CD4-positive, alpha-beta T cell (primary cell): ENCODE results near the gene OSBPL3. TPM values are rescaled to one million over a fixed set of nuclear protein-coding genes. Genes with fewer than 3 reads are reported as not detected.

Source experiments
- ATAC-seq: fragments of 200-7000 bp; cut with Tn5 transposase; one replicate; pipeline ENCODE4 v1.10.0; 2022; ENCODE audit warnings: mild to moderate bottlenecking; ENCODE audit not compliant: poor library complexity
- CTCF ChIA-PET: fragments of 350-600 bp; sonication (Branson Sonifier 250); formaldehyde crosslinking; loops from one replicate; lab custom pipeline; 2021; ENCODE audit warnings: antibody characterized with exemption, inconsistent platforms; lab: Charles Lee
- POLR2A ChIA-PET: fragments of 350-600 bp; sonication (Branson Sonifier 250); formaldehyde crosslinking; loops from one replicate; lab custom pipeline; 2021; ENCODE audit warnings: antibody characterized with exemption, inconsistent platforms; lab: Charles Lee
- DNase-seq, 14 experiments: peaks; one replicate each; pipeline ENCODE4 v3.0.0-alpha.2; 2013 to 2020; ENCODE audit warnings: mixed read lengths in 2 of 14
- H3K27ac ChIP-seq, 2 donors: one replicate each; pipeline versions ENCODE4 v1.5.1 to v1.7.0; 2013; ENCODE audit warnings: low read length in 2 of 2, low read depth in 1 of 2, mild to moderate bottlenecking in 1 of 2
- H3K27me3 ChIP-seq, 2 experiments: 1 replicate in 1 of 2; 2 replicates in 1 of 2; pipeline versions ENCODE4 v1.6.1 to v1.7.0; 2013; ENCODE audit warnings: low read length in 2 of 2, control low read depth in 1 of 2, mild to moderate bottlenecking in 1 of 2, moderate library complexity in 1 of 2; ENCODE audit not compliant: insufficient read depth in 2 of 2, control insufficient read depth in 1 of 2
- H3K36me3 ChIP-seq: one replicate; pipeline ENCODE4 v1.6.1; 2013; ENCODE audit warnings: low read length, control low read depth; ENCODE audit not compliant: insufficient read depth
- H3K4me1 ChIP-seq: one replicate; pipeline ENCODE4 v1.6.1; 2013; ENCODE audit warnings: low read length, control low read depth; ENCODE audit not compliant: insufficient read depth
- H3K4me3 ChIP-seq: one replicate; pipeline ENCODE4 v1.5.1; 2013; ENCODE audit warnings: mild to moderate bottlenecking, low read length, moderate library complexity
- H3K9me3 ChIP-seq, 2 experiments: 1 replicate in 1 of 2; 2 replicates in 1 of 2; pipeline versions ENCODE4 v1.6.1 to v1.7.0; 2013; ENCODE audit warnings: low read length in 2 of 2, mild to moderate bottlenecking in 2 of 2, control low read depth in 1 of 2, moderate library complexity in 1 of 2; ENCODE audit not compliant: control insufficient read depth in 1 of 2, insufficient read depth in 1 of 2
- H3K27ac Mint-ChIP-seq: one replicate; pipeline ENCODE4 v1.8.0; 2020; ENCODE audit warnings: mixed read lengths
- H3K27me3 Mint-ChIP-seq: one replicate; pipeline ENCODE4 v1.8.0; 2021; ENCODE audit warnings: mixed read lengths
- H3K36me3 Mint-ChIP-seq: one replicate; pipeline ENCODE4 v1.8.0; 2021; ENCODE audit warnings: low read depth, mixed read lengths
- H3K4me1 Mint-ChIP-seq: one replicate; pipeline ENCODE4 v1.8.0; 2021; ENCODE audit warnings: low read depth, mixed read lengths
- H3K4me3 Mint-ChIP-seq: one replicate; pipeline ENCODE4 v1.8.0; 2020; ENCODE audit warnings: mild to moderate bottlenecking, mixed read lengths
- H3K9me3 Mint-ChIP-seq: one replicate; pipeline ENCODE4 v1.8.0; 2020; ENCODE audit warnings: mixed read lengths
- intact Hi-C, 2 experiments: fragments of 100-400 bp; cut with DNase I in 1 of 2; cut with micrococcal nuclease in 1 of 2; formaldehyde crosslinking; loops; one replicate each; pipeline versions ENCODE4 v1.15.1 to v1.9.0; 2023 to 2025; cut with DNase I, micrococcal nuclease
- total RNA-seq, 174 experiments: library from RNA in 2 of 174; stranded (reverse) in 2 of 174; gene quantifications; one replicate each; pipeline ENCODE4 v1.2.3 and lab custom pipeline; 2021 to 2026
- TF ChIP-seq, protein P1 (sequence below): fragments of 200-600 bp; IDR thresholded peaks from one replicate; pipeline ENCODE4 v1.8.0; 2022; ENCODE audit warnings: antibody characterized with exemption, mild to moderate bottlenecking

OSBPL3 gene
- total RNA-seq, 2 experiments from 2014 or later, result 25.4 to 25.9 TPM

DNA sequence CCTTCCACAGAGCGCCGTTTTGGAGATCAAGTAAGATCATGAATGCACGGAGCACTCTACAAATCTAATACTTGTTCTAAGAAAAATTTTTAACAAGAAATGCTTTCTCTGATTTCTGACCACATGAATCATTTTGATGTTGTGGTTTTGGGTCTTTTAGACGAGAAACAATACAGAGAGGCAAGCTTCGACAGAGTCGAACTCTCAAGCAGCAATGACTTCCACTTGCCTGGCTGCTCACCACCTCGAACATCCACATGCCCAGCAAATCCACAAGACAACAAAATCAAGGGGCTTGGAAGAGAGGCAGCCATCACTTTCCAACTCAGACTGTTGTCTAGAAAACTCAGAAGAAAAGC is 153.3 kb downstream of the OSBPL3 start:
- ChIA-PET POLR2A (interaction anchor here (0.8 to 1.4 kb wide), 5 partner anchors 14 to 152 kb away, joined by 3 to 6 read pairs (median 3); no protein-coding TSS in a partner anchor), CTCF (interaction anchor here (1.0 to 1.7 kb wide), 5 partner anchors 14 to 266 kb away, joined by 3 to 7 read pairs (median 3); partner anchors contain the start of gene OSBPL3)
- Mint-ChIP-seq H3K27ac (peak overlapping the region; percentile 97), H3K9me3 (no peaks in the 10 kb centered on the region), H3K4me3 (peak overlapping the region; percentile 44), H3K36me3 (peaks cover 29% of the 10 kb centered on the region), H3K27me3 (no peaks in the 10 kb centered on the region), H3K4me1 (peaks cover 47% of the 10 kb centered on the region)
- peak; percentile 45 for ATAC-seq
- Histone ChIP-seq H3K27ac (peak overlapping the region; percentile 18 to 32), H3K9me3 (no peaks in the 10 kb centered on the region), H3K27me3 (no peaks in the 10 kb centered on the region), H3K4me1 (peaks cover 42% of the 10 kb centered on the region), H3K4me3 (no peak overlapping the region), H3K36me3 (peaks cover 25% of the 10 kb centered on the region)
- peak in 4 of 14 experiments; percentile 33 to 54 (median 42) for DNase-seq
- intact Hi-C loops, result no loop called here
- TF ChIP-seq, protein P1, sequence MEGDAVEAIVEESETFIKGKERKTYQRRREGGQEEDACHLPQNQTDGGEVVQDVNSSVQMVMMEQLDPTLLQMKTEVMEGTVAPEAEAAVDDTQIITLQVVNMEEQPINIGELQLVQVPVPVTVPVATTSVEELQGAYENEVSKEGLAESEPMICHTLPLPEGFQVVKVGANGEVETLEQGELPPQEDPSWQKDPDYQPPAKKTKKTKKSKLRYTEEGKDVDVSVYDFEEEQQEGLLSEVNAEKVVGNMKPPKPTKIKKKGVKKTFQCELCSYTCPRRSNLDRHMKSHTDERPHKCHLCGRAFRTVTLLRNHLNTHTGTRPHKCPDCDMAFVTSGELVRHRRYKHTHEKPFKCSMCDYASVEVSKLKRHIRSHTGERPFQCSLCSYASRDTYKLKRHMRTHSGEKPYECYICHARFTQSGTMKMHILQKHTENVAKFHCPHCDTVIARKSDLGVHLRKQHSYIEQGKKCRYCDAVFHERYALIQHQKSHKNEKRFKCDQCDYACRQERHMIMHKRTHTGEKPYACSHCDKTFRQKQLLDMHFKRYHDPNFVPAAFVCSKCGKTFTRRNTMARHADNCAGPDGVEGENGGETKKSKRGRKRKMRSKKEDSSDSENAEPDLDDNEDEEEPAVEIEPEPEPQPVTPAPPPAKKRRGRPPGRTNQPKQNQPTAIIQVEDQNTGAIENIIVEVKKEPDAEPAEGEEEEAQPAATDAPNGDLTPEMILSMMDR, result no peak

DNA sequence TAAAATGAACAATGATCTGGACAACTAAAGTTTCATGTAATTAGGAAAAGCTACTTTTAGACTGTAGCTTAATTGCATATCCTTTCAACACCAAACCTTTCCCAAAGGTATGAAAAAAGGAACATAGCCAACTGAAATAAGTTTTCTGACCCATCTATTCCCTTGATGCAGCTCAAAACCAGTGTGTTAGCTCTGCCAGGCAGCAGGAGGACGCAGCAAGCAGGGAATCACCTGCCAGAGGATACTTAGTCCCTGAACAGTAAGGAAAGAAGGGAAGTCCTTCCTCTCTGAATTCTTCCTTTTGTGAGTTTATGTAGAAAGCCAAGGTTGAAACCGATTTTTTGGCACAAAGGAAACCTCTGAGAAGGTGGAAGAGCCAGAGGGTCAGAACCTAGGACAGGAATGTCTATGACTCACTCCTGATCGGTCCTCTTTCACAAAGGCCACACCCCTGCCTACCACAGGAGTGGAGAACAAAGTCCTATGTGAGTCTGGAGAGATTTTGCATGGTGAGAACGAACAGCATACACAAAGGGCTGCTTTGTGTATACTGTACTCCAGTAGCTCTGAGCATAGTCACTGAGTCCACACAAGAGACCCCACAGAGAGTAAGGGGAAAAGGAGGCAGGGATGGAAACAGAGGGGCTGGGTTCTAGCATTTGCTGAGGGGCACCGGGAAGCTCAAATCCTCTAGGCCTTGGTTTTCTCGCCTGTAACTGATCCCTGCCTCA is 153.9 kb downstream of the OSBPL3 start:
- Histone ChIP-seq H3K4me1 (peaks cover 48% of the 10 kb centered on the region), H3K36me3 (peaks cover 21% of the 10 kb centered on the region), H3K9me3 (no peaks in the 10 kb centered on the region), H3K4me3 (no peak overlapping the region), H3K27me3 (no peaks in the 10 kb centered on the region), H3K27ac (peak overlapping the region; percentile 18 to 32)
- POLR2A ChIA-PET, result interaction anchor here (0.9 to 1.4 kb wide), 4 partner anchors 14 to 244 kb away, joined by 3 to 6 read pairs (median 4); no protein-coding TSS in a partner anchor
- H3K36me3 Mint-ChIP-seq, result peaks cover 24% of the 10 kb centered on the region
- no peaks in the 10 kb centered on the region for H3K9me3 Mint-ChIP-seq
- H3K4me3 Mint-ChIP-seq, result peak overlapping the region; percentile 44
- H3K27me3 Mint-ChIP-seq, result no peaks in the 10 kb centered on the region
- CTCF ChIA-PET, result interaction anchor here (1.0 to 1.7 kb wide), 6 partner anchors 13 to 267 kb away, joined by 3 to 7 read pairs (median 4); partner anchors contain the start of gene OSBPL3
- H3K27ac Mint-ChIP-seq, result peak overlapping the region; percentile 97
- H3K4me1 Mint-ChIP-seq, result peaks cover 52% of the 10 kb centered on the region
- TF ChIP-seq, protein P1, result no peak
- intact Hi-C loops, result no loop called here
- no peak for ATAC-seq
- DNase-seq, result peak in 4 of 14 experiments; percentile 27 to 38 (median 35)

DNA sequence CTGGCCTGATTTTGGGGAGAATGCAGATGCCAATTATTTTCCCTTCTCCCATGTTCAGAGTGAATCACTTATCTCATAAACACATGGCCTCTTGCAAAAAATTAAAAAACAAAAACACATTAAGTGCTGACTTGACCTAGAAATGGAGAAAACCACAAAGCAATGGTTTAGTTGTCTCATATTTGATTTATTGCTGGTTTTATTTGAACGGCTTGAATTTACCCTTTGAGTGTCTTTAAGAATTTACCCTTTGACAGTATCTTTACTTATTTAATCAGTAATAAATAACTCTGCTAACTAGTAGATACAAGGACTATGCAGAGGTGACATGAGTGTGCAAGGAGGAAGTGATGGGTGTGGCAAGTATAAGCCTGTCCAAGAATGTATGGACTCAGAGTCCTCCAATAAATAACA is 154.6 kb downstream of the OSBPL3 start:
- intact Hi-C loops, result no loop called here
- peak overlapping the region; percentile 97 for H3K27ac Mint-ChIP-seq
- Histone ChIP-seq H3K27me3 (no peaks in the 10 kb centered on the region), H3K27ac (peak overlapping the region in 1 of 2 donors; percentile 32), H3K4me3 (no peak overlapping the region), H3K9me3 (no peaks in the 10 kb centered on the region), H3K36me3 (peaks cover 15% of the 10 kb centered on the region), H3K4me1 (peaks cover 55% of the 10 kb centered on the region)
- ChIA-PET CTCF (interaction anchor here (1.3 kb wide), 1 partner anchor 13 kb away, joined by 5 read pairs; no protein-coding TSS in a partner anchor), POLR2A (interaction anchor here (0.6 to 0.9 kb wide), 2 partner anchors 9 to 245 kb away, joined by 3 to 4 read pairs; no protein-coding TSS in a partner anchor)
- peaks cover 59% of the 10 kb centered on the region for H3K4me1 Mint-ChIP-seq
- no peak overlapping the region for H3K4me3 Mint-ChIP-seq
- no peaks in the 10 kb centered on the region for H3K27me3 Mint-ChIP-seq
- TF ChIP-seq, protein P1, result no peak
- H3K36me3 Mint-ChIP-seq, result peaks cover 17% of the 10 kb centered on the region
- DNase-seq, result no peak
- no peaks in the 10 kb centered on the region for H3K9me3 Mint-ChIP-seq
- no peak for ATAC-seq
